Retina (tissue), 1 donor: ENCODE data around the gene SNX30.
A peak's percentile ranks its signal among the peaks of the same experiment; 100 is the strongest.
"Not testable (repeated sequence)": the region's sequence is repeated elsewhere in the genome, so short reads cannot be mapped to it uniquely, and the experiment has no call there.

Experiments
- DNase-seq: peaks from one replicate; pipeline ENCODE4 v3.0.0-alpha.2; 2016

The SNX30 gene, protein sequence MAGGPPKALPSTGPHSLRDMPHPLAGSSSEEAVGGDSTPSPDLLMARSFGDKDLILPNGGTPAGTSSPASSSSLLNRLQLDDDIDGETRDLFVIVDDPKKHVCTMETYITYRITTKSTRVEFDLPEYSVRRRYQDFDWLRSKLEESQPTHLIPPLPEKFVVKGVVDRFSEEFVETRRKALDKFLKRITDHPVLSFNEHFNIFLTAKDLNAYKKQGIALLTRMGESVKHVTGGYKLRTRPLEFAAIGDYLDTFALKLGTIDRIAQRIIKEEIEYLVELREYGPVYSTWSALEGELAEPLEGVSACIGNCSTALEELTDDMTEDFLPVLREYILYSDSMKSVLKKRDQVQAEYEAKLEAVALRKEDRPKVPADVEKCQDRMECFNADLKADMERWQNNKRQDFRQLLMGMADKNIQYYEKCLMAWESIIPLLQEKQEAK

DNA sequence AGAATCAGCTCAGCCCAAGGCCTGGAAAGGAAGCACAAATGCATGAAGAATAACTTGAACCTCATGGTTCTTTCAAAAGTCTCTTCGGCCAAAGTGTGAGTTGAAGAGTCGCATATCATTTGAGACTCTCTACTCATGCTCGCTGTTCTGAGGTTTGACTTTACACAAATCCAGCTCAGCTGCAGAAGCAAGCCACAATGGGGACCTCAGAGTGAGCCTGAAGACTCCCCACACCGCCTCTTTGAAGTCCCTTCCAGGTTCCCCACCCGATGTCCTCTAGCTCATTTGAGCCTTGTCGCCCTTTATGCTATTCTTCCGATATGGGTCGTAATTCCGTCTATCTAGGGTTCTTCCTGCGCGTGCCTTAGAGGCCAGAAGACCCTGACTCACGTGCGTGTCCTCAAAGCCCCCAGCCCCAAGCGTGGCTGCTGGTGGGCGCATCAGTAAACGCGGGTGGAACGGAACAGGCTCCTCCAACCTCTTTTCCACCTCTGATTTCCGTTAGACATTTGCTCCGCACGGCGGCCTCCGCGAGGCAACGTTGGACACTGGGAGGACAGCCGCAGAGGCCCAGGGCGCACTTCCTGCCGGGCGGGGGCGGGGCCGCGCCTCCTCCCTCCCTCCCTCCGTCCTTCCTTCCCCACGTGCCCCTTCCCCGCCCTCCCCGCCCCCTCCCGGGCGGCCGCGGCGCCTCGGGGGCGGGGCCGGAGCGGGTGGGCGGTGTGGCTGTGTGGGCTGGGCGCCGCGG is at the start of gene SNX30:
SNX30 (plus strand) TSS at position 745 of the 748 bp plus-strand sequence. CDS start 242 bp downstream, outside the sequence.
- peak; percentile 93 for DNase-seq

DNA sequence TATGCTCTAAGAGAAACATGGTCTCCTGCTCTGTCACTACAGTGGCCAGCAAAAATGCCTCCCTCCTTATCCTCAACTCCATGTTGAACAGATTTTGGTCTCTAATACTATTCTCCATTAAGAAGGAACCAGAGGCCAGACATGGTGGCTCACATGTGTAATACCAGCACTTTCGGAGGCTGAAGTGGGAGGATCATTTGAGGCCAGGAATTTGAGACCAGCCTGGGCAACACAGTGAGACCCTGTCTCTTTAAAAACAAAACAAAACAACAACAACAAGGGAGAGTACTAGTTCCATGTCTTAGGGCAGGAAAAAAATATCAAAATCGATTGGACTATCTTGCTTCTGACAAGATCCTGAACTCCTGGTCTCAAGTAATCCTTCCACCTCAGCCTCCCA is 47.3 kb upstream of the SNX30 start:
- DNase-seq = no peak

DNA sequence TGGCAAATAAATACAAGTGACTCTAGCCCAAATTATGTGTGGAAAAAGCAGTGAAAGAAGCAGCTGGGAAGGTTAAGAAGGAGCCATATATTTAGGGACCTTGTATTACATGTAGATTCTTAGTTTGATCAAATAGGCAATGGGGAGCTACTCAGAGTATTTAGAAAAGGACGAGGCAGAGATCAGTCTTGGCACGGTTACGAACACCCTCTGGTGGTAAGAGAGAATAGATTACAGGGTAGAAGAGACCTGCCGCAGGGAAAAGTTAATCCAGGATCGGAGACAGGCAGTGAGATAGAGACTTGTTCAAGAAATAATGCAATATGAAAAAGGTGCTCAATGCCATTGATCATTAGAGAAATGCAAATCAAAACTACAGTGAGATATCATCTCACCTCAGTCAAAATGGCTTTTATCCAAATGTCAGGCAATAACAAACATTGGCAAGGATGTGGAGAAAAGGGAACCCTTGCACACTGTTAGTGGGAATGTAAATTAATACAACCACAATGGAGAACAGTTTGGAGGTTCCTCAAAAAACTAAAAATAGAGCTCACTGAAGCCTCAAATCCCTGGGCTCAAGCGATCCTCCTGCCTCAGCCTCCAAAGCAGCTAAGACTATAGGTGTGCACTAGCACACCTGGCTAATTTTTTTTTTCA is 44.7 kb upstream of the SNX30 start:
- peak; percentile 25 for DNase-seq

DNA sequence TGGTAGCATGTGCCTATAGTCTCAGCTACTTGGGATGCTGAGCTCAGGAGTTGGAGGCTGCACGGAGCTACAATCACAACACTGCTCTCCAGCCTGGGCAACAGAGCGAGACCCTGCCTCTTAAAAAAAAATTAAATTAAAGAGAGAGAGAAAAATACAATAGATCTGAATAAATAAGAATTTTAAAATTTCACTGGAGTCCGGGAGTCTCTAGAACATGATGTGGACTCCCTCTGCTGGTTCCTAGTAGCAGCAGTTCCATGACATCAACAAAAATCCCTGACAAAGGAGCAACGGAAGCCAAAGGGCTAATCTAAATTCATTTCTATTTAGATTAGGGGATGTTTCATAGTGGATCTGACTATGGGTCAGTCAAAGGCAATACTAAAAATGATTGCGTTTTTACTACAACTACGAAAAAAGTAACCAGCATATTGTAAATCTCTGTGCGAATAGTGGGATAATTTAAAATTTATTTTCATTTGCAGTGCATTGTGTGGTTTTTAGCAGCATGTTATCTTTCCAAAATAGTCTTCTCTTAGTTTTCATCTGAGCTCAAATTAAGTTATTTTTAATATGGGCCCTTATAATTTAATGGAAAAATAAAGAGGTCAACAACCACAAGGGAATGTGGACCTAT is 39.4 kb upstream of the SNX30 start:
- no peak for DNase-seq

DNA sequence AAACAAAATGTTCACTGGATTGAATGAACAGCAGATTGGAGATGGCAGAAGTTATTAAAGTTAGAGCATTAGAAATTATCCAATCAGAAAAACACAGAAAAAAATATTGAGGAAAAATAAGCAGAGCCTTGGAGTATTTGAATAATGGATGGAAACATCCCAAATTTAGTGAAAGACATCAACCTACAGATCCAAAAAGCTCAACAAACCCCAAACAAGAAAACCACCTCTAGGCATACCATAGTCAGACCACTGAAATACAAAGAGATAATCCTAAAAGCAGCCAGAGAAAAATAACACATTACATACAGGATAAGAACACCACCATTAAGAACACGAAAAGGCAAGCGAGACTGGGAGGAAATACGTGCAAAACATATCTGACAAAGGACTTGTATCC is 37.9 kb upstream of the SNX30 start:
- no peak for DNase-seq

DNA sequence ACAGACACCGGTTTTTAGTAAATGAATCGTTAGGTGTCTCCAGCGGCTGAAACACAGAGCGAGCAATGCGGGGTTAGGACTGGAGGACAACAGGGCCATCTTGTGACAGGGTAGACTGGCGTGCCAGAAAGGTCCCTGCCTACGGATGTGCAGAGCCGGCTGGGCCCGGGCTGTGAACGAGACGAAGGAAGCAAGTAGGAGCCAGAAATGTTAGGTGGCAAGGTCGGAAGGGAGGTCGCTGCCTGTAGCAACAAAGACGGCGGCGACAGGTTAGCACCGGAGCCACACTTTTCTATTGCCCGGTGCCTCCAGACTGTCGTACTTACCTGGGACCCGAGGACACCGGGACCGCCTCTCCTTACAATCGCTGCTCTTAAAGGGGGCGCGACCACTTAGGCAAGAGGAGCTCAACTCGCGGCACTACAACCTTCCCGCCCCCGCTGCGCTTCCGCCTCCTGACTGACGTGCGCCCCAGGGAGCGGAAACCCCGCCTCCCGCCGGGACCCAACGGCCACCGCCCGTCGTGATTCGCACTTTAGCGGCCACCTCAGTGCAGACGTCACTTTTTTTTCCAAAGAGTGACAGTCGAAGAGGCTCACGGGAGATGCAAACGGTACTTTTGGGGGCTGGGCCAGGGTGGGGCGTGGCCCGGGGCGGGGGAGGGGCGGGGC is 32.8 kb upstream of the SNX30 start, which contains the start of gene INIP:
INIP (minus strand) TSS at position 457 of the 671 bp plus-strand sequence. CDS start 1,632 bp downstream, outside the sequence.
- DNase-seq = peak; percentile 96

DNA sequence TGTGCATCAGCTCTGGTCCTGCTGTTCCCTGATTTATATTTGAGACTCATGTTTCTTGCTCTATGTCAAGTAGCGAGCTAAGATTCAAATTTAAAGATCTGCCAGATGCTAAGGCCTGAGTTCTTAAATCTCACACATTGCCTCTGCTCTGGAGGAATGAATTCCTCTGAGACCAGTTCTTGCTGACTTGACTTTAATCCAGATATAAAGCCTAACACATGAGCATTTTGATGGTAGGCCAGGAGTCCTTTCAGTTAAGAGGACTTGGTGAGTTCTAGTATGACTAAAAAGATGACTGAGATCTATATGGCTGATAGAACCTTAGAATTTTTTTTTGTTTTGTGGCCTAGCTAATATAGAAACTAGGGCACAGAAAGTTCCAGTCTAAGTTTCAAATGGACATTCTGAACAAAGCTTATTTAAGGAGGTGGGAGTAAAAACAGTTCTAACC is 31.3 kb upstream of the SNX30 start:
- DNase-seq = no peak

DNA sequence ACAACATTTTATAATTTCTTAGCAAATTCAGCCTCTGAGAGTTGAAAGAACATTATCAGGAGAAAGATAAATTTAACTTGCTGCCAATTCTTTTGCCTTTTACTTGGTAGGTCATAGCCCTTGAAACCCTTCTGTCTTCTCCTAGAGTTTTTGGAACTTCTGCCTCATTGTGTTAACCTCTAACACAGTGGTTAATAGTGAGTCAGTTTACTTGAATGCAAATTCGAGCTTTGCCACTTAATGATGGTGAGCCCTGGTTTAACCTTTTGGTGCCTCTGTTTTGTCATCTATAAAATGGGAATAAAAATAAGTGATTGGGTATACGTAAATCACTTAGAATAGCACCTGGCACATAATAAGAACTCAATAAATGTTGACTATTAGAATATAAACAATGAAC is 30.9 kb upstream of the SNX30 start:
- DNase-seq = no peak

DNA sequence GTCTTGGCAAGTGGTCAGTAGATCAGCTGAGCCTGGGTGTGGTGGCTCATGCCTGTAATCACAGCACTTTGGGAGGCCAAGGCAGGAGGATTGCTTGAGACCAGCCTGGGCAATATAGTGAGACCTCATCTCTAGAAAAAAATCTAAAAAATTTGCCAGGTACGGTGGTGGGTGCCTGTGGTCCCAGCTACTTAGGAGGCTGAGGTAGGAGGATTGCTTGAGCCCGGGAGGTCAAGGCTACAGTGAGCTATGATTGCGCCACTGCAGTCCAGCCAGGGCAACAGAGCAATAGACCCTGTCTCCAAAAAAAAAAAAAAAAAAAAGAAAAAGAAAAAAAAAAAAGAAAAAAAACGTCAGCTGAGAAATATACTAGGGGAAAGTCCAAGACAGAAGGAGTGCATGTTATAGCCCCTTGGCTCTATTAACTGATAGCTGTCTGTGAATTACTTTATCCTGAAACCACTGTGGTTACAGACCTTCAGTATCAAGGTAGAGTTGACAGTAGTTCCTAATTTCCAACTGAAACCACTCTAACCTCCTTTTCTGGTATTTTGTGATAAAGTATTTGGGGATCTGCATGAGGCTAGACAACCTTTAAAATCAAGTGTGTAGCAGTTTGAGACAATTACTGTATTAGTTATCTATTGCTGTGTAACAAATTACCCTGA is 30.3 kb upstream of the SNX30 start:
- no peak for DNase-seq

DNA sequence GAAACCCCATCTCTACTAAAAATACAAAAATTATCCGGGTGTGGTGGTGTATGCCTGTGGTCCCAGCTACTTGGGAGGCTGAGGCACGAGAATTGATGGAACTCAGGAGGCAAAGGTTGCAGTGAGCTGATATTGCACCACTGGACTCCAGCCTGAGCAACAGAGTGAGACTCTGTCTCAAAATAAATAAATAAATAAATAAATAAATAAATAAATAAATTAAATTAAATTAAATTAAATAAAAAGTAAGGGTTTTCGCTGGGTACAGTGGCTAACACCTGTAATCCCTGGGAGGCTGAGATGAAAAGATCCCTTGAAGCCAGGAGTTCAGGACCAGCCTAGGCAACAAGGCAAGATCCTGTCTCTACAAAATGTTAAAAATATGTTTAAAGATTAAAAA is 27.8 kb upstream of the SNX30 start:
- not testable (repeated sequence) for DNase-seq

DNA sequence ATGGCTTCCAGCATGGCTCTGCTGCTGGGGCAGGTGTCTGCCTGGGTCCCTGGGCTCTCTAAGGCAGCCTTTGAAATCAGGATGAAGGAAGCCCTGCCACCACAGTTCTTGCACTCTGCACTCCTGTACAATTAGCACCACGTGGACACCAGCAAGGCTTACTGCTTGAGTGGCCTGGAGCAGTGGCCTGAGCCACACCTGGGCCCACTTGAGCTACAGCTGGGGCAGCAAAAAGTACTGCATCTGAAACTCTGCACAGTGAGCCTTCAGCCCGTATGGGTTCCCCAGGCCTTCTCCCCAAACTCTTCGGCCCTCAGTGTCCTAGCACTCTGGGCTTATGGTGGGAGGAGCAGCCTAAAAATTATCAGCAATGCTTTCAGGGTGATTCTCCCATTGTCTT is 24.6 kb upstream of the SNX30 start:
- DNase-seq = no peak

DNA sequence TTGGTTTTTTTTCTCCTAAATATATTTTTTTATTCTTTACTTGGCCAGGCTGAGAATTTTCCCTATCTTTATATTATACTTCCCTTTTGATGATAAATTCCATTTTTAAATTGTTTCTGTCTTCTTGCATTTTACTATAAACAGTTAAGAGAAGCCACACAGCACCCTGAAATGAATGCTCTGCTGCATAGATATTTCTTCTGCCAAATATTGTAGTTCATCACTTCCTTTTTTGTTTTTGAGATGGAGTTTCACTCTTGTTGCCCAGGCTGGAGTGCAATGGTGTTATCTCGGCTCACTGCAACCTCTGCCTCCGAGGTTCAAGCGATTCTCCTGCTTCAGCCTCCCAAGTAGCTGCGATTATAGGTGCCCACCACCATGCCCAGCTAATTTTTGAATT is 24.1 kb upstream of the SNX30 start:
- DNase-seq = no peak

DNA sequence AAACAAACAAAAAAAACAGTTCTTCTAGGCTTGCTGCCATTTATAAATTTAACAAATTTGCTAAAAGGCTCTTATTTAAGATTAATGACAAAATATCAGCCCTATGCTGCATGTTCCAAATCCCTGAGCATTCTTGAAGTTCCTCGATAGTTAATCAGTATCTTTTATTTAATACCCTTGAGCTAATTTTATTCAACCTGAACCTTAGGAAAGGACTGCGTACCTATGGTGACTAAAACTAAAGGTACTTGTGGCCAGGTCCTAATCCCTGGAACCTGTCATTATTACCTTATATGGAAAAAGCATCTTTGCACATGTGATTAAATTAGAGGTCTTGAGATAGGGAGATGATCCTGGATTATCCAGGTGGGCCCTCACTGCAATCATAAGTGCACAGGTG is 22.2 kb upstream of the SNX30 start:
- DNase-seq = no peak

DNA sequence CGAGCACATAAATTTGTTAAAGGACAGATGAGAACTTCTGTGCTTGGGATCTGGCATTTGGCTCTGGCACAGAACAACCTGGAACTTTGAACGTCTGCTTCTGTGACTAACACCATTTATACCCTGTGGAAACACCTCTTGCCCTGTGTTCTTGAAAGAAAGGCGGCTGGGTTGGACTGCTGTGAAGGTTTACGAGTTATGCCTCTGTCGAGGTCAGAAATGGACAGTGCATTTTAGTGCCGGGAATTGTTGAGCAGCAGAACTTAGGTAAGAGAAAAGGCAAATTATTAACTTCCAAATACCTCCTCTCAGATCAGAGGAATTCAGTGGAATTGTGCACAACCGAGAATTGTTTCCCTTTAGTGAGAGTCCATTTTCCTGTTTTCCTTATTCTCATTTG is 18.6 kb upstream of the SNX30 start:
- DNase-seq = no peak

DNA sequence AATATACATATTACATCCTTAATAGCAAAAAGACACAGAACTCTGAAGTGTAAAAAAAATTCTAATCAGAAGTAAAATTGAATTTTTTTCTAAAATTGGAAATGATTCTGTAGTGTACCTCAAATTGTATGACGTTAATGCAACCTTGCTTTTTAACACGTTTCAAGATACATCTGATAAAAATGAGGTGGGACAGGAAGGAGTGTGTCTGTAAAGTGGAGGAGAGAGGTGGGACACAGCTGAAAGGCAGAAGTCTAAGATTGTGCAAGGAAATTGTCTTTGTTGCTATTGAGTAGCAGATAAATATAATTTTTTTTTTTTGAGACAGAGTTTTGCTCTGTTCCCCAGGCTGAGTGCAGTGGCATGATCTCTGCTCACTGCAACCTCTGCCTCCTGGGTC is 15.7 kb upstream of the SNX30 start:
- DNase-seq = no peak

DNA sequence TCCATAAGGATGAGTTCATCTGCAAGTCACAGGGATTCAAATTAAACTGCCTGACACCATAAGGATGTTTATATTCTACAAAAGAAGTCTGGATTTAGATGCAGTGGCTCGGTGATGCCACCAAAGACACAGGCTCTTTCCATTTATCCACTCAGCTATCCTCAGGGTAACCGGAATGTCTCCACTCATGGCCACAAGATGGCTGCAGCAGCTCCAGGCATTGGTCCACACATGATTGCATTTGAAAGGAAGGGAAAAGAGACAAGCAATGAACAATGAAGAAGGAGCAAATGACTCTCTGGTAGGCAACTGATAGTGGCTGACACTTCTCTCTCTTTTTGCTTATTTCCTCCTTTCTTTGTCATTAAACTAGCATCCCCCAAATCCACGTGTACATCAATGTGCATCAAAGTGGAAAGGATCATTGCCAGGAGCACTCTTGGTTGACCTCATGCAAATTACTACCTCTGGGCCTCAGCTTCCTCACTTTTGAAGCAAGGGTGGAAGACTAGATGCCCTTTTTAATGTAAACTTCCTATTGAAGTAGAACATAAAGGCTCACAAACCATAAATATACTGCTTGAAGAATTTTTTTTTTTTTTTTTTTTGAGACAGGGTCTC is 7.2 kb upstream of the SNX30 start:
- no peak for DNase-seq

DNA sequence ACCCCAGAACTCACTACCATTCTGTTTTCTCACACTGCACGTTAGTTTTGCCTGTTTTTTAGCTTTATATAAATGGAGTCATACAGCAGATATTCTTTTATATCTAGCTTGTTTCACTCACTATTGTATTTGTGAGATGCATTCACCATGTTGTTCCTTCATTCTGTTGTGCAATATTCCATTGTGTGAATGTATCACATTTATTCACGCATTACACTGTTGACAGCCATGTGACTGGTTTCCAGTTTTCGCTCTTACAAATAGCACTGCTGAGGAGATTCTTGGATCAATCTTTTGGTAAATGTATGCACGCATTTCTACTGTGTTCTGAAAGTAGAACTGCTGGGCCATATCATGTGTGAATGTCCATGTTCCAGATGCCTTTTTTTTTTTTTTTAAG is 6.4 kb upstream of the SNX30 start:
- no peak for DNase-seq

DNA sequence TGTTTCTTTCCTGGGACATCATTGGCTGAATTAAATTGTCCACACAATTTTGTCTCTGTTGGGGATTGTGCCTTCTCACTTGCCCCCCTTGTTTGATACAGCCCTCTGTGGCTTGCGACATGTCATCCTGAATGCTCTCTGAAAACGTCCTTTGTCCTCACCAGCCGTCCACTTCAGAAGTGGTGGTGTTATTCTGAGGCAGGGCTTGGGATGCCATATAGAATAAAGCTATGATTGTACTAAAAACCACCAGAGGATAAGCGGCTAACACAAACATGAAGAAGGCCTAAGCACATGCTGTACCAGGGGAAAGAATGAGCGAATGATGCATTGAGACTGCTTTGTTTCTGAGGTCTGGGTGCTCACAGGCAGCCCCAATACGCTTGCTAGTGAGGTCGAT is 3.5 kb upstream of the SNX30 start:
- DNase-seq = no peak

DNA sequence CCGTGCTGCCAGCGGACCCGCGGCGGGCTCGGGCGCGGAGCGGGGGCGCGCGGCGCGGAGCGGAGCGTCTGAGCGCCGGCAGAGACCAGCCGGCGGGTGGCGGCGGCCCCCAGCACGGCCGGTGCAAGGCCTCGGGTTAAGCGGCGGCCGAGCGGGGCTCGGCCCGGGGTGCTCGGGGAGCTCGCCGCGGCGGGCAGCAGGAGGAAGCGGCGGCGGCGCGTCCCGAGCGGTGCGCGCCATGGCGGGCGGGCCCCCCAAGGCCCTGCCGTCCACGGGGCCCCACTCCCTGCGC is 150 bp downstream of the SNX30 start:
- DNase-seq = no peak

DNA sequence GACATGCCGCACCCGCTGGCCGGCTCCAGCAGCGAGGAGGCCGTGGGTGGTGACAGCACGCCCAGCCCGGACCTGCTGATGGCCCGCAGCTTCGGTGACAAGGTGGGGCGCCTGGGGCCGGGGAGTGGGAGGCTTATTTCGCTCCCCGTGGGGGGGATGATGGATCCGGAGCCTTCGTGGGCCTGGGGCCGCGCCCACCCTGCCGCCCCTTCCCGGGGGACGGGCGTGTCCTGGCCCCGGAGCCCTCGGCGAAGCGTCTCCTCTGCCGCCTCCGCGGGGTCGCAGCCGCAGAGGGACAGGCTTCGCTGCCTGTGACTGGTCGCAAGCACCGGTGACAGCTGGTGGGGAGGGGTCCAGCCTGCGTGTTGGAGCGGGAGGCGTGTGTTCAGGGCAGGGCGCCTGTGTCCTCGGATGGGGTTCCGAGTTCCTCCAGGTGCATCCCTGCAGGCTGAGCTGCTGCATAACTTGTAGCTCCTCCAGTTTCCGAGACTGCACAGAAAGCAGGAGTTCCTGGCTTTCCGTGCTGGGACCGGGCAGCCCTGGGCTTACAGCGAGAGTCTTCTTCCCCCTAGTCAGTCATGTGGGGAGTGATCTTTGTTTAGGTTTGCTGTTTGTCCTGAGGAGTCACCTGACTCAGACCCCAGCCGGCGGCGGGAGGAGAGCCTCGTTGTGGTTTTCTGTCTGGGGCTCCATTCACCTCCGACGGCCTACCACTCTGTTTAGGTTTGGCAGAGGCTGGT is 666 bp downstream of the SNX30 start:
- DNase-seq = peak; percentile 87
